Nephron progenitor cell (in vitro differentiated cells): Measurements from ENCODE around the gene RPS19BP1.

Experiments used
- DNase-seq: peaks from one replicate; pipeline ENCODE4 v3.0.0; 2021
- H3K27ac Mint-ChIP-seq: 2 replicates; pipeline ENCODE4 v1.8.0; 2021; ENCODE audit warnings: mild to moderate bottlenecking, moderate library complexity, mixed read lengths
- H3K27me3 Mint-ChIP-seq: 2 replicates; pipeline ENCODE4 v1.8.0; 2021; ENCODE audit warnings: mild to moderate bottlenecking, low read depth, mixed read lengths; ENCODE audit not compliant: poor library complexity
- H3K36me3 Mint-ChIP-seq: 2 replicates; pipeline ENCODE4 v1.8.0; 2021; ENCODE audit warnings: low read depth, mixed read lengths
- H3K4me1 Mint-ChIP-seq: 2 replicates; pipeline ENCODE4 v1.8.0; 2021; ENCODE audit warnings: mixed read lengths
- H3K4me3 Mint-ChIP-seq: 2 replicates; pipeline ENCODE4 v1.8.0; 2021; ENCODE audit warnings: mild to moderate bottlenecking, moderate library complexity, mixed read lengths
- H3K9me3 Mint-ChIP-seq: 2 replicates; pipeline ENCODE4 v1.8.0; 2021; ENCODE audit warnings: mild to moderate bottlenecking, moderate library complexity, mixed read lengths
- TF ChIP-seq, protein P1 (sequence below): fragments of 200-600 bp; sonication (generic); IDR thresholded peaks from 2 replicates; pipeline ENCODE4 v1.5.0; 2021; ENCODE audit warnings: antibody characterized with exemption

Gene RPS19BP1

GRCh38 chr22:39535357-39535725 lies 2.8 kb upstream of the RPS19BP1 start:
- H3K36me3 Mint-ChIP-seq, result peaks cover 12% of the 10 kb centered on the region
- TF ChIP-seq, protein P1, sequence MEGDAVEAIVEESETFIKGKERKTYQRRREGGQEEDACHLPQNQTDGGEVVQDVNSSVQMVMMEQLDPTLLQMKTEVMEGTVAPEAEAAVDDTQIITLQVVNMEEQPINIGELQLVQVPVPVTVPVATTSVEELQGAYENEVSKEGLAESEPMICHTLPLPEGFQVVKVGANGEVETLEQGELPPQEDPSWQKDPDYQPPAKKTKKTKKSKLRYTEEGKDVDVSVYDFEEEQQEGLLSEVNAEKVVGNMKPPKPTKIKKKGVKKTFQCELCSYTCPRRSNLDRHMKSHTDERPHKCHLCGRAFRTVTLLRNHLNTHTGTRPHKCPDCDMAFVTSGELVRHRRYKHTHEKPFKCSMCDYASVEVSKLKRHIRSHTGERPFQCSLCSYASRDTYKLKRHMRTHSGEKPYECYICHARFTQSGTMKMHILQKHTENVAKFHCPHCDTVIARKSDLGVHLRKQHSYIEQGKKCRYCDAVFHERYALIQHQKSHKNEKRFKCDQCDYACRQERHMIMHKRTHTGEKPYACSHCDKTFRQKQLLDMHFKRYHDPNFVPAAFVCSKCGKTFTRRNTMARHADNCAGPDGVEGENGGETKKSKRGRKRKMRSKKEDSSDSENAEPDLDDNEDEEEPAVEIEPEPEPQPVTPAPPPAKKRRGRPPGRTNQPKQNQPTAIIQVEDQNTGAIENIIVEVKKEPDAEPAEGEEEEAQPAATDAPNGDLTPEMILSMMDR, result no peak
- peaks cover 38% of the 10 kb centered on the region for H3K4me1 Mint-ChIP-seq
- DNase-seq, result no peak
- no peak overlapping the region for H3K27ac Mint-ChIP-seq
- H3K27me3 Mint-ChIP-seq, result peaks cover 3% of the 10 kb centered on the region
- no peaks in the 10 kb centered on the region for H3K9me3 Mint-ChIP-seq
- no peak overlapping the region for H3K4me3 Mint-ChIP-seq

- H3K27me3 Mint-ChIP-seq, result peaks cover 3% of the 10 kb centered on the region
- H3K36me3 Mint-ChIP-seq, result peaks cover 17% of the 10 kb centered on the region
- peak; percentile 99 for DNase-seq
- no peak overlapping the region for H3K27ac Mint-ChIP-seq
- TF ChIP-seq, protein P1, result peak; percentile 95
- peak overlapping the region; percentile 58 for H3K4me3 Mint-ChIP-seq
- peaks cover 43% of the 10 kb centered on the region for H3K4me1 Mint-ChIP-seq
- H3K9me3 Mint-ChIP-seq, result no peaks in the 10 kb centered on the region
Measured at GRCh38 chr22:39534591-39535356, 2.2 kb upstream of the RPS19BP1 start.

DNA sequence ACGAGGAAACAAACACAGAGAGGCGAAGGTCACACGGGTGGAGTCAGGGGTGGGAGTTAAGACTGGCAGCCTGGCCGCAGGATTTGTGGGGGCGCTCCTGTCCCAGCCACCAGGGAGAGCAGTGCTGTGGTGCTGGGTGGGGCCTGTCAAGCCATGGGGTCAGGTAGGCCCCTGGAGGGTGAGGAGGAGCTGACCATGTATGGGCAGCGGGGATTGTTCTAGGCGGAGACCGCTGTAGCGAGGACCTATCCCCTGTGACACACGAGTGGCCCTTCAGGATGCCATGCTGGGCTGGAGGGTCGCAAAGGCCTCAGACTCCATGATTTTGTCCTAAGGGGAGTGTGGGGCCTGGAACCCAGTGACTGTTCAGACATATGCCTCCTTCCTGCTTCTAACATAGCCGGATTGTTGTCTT lies 1.6 kb upstream of the RPS19BP1 start:
- H3K27me3 Mint-ChIP-seq, result peaks cover 3% of the 10 kb centered on the region
- peaks cover 50% of the 10 kb centered on the region for H3K4me1 Mint-ChIP-seq
- H3K4me3 Mint-ChIP-seq, result peak overlapping the region; percentile 58
- no peak overlapping the region for H3K27ac Mint-ChIP-seq
- no peaks in the 10 kb centered on the region for H3K9me3 Mint-ChIP-seq
- H3K36me3 Mint-ChIP-seq, result peaks cover 18% of the 10 kb centered on the region
- TF ChIP-seq, protein P1, result no peak
- DNase-seq, result no peak

GRCh38 chr22:39530692-39531331 lies 1.7 kb downstream of the RPS19BP1 start:
- Mint-ChIP-seq H3K36me3 (peaks cover 18% of the 10 kb centered on the region), H3K27ac (peak overlapping the region; percentile 69), H3K4me1 (peaks cover 77% of the 10 kb centered on the region), H3K4me3 (peak overlapping the region; percentile 91), H3K9me3 (no peaks in the 10 kb centered on the region), H3K27me3 (peaks cover 3% of the 10 kb centered on the region)
- TF ChIP-seq, protein P1, result peak; percentile 8
- DNase-seq, result no peak

GRCh38 chr22:39530116-39530515 lies 2.4 kb downstream of the RPS19BP1 start:
- no peak overlapping the region for H3K27ac Mint-ChIP-seq
- H3K27me3 Mint-ChIP-seq, result peaks cover 3% of the 10 kb centered on the region
- TF ChIP-seq, protein P1, result no peak
- peak overlapping the region; percentile 4 for H3K4me3 Mint-ChIP-seq
- peaks cover 81% of the 10 kb centered on the region for H3K4me1 Mint-ChIP-seq
- no peaks in the 10 kb centered on the region for H3K9me3 Mint-ChIP-seq
- no peak for DNase-seq
- H3K36me3 Mint-ChIP-seq, result peaks cover 23% of the 10 kb centered on the region

DNA sequence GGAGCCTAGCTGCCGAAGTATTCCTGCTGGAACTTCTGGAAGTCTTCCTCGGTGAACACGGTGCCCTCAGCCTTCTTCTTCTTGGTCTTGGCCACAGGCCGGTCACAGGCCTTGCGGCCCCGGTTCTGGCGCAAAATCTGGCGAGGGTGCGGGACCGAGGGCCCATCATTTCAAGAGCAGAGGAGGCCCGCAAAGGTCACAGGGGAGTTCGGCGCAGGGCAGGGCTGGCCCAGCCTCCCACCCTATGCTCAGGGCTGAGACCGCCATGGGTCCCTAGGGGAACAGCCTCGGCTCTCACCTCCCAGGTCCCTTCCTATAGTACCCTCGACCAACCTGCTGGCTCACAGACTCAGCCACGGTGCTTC lies 3.1 kb downstream of the RPS19BP1 start:
- peaks cover 28% of the 10 kb centered on the region for H3K36me3 Mint-ChIP-seq
- no peak overlapping the region for H3K4me3 Mint-ChIP-seq
- H3K4me1 Mint-ChIP-seq, result peaks cover 86% of the 10 kb centered on the region
- H3K27me3 Mint-ChIP-seq, result peaks cover 3% of the 10 kb centered on the region
- DNase-seq, result no peak
- H3K27ac Mint-ChIP-seq, result no peak overlapping the region
- TF ChIP-seq, protein P1, result no peak
- H3K9me3 Mint-ChIP-seq, result no peaks in the 10 kb centered on the region
